HG03280 (cell line): ENCODE measurements around the gene NPSR1.
"Not testable (repeated sequence)": the region's sequence is repeated elsewhere in the genome, so short reads cannot be mapped to it uniquely, and the experiment has no call there.

Experiments
- ATAC-seq: cut with Tn5 transposase; IDR thresholded peaks from one replicate; pipeline ENCODE4 v1.9.1; 2021; ENCODE audit warnings: mild to moderate bottlenecking, moderate library complexity; ENCODE audit not compliant: unreplicated experiment

NPSR1 gene

DNA sequence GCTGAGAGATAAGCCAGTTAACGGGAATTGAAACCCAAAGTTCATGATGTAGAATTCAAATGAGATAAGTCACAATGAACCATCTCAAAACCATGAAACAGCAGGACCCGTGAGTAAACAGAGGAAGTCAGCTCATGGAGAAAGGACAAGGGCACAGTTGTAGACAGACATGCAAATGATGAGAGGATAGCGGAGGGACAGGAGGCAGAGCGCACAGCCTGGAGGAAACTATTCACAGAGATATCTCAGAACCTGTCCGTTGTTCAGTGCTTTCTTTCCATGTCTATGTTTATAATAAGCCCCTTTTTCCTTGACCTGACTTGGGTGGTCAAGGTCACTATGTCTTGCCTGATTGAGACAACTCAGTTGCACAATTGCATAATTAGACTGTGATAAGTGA, 208.2 kb downstream of the NPSR1 start:
- not testable (repeated sequence) for ATAC-seq

DNA sequence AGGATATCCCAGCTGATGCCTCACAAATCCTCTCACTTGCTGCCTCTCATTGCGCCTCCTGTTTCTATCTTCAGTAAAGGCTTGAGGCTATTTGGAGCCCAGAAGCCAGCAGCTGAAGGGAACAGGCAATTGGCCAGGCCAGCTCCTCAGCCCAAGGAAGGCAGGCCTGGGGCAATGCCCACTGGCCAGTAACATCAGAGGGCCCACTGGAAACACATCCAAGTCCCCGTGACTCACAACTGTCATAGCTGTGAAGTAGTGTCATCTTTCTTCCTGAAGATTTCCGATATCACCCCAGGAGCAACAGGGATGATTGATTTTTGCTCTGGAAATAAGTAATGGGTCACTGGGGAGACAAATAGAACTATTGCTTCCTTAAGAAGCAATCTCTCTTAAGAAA, 209.3 kb downstream of the NPSR1 start:
- not testable (repeated sequence) for ATAC-seq

DNA sequence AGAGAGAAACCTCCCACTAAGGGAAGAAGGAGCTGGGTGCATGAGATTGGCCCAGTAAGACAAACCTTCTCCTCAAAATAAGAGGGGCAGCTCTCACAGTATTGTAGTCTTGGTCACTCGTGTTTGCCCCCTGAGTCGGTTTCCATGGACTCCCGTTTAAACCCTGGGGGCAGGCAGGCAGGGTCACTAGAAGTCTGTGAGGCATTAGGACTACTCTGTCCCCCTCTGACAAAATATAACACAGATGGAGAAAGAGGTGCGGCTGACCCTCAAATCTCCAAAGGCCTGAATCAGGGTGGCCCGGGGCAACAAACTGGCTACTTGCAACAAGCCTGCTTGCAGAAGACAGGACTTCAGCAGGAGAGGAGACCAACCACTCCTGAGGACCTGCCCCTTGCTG, 210.6 kb downstream of the NPSR1 start:
- ATAC-seq, result not testable (repeated sequence)

DNA sequence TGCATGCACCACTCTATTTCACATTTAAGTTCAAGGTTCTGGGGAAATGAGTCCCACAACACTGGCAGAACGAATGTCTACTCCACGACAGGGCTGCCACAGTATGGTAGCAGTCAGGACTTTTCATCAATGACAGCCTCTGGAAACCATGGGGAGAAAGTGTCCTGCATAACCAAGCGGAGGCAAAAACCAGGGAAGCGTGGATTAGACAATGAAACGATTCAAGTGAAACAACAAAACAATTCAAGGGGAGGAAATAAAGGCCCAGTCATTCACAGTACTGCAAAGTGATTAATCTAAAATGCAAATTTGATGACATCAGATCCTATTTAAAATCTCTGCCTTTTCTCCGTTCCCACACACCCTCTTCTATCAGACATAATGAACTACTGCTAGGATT, 211.0 kb downstream of the NPSR1 start:
- ATAC-seq, result no peak

DNA sequence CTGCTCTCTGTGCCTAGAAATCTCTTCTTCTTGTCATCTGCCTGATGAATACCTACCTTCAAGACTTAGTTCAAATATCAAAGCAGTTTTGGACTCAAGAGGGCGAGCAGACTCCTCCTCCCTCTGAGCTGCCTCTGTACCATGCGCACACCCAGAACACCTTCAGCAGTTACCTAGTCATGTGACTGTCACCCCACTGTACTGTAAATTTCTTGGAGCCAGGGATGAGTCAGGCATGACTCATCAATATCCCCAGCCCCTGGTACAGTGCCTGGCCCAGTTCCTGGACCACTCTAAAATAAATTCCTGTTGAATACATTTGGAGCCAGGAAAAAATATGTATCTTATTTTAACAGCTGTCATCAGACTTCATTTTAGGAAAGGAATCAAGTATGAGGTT, 212.0 kb downstream of the NPSR1 start:
- not testable (repeated sequence) for ATAC-seq

DNA sequence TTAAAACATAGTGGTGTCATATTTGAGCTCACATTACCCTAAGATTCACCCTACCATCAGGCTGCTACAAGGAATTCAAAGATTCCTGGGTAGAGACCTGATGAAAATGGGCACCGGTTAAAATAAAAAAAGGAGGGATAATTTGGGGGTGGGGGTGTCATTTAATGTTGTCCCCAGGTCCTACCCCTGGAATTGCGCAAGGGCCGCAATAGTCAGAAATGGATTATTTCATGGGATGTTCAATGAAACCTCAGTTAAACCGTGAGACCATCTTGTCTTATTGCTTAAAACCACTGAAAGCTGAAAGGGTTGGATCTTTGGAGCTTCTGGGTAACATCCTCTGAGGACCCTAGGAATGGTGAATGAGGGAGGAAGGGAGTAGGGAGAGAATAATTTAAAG, 216.3 kb downstream of the NPSR1 start:
- ATAC-seq, result not testable (repeated sequence)

DNA sequence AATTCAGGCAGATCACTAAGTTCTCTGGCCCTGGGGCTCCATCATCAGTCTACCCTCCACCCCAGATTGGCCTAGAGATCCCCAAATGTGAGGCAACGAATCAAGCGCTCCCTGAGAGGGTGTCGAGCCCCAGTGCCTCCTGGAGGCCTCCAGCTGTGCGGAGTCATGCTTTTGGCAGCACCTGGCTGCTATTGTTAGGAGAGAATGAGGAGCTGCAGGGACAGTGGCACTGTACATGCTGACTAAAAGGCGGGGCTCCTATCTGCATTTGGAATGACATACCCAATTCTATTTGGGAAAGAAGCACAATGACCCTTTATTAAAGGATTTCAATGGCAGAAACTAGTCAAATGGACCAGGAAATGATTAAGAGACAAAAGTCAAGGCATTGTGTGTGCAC, 217.5 kb downstream of the NPSR1 start:
- ATAC-seq, result no peak

DNA sequence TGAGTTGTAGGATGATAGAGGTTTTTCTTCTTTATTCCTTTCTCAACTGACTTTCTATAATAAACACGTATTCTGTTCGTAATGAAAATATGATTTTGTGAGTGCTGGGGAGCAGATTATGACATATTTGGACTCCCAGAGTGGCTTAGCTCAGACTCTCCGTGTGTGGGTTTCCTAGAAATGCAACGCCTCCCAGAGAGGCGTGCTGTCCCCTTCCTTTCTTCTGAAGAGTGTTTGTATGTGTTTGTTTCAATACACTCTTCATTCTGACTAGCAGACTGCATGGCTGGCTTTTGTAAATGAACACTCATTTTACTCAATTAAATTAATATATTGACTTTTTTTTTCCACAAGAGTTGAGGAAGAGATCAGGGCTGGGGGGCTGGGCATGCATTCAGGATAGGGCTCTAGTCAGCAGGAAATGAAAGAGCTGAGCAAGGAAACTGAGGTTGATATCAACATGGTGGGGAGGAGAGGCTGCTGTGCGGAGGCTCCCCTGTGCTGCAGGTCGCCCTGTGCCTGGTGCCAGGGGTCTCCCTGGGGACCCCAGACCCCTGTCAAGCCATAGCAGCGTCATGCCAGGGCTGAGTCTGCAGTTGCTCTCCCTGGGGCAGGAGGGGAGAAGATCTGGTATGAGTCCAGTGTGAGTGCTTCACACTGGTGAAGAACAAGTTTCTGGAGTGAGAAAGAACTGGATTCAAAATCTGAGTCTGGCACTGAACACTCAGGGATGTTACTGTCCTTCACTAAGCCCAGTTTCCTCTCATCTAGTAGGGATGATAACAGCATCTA, 221.1 kb downstream of the NPSR1 start:
- ATAC-seq, result not testable (repeated sequence)

DNA sequence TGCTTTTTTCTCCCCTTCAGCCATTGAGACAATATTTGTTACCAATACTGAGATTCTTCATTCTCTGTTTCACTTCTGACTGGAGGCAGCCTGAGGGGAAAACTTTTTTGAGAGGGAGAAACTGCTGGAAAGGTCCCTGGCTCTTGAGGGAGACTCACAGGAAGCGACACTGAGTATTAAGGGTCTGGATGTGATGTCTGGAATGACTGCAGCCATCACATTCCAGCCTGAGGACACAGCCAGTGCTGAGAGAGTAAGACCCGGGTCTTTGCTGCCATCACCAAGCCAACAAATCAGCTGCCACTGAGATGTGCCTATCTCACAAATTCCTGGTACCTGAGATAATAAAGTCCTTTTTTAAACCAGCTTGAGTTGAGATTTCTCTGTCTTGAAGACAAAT, 221.9 kb downstream of the NPSR1 start:
- no peak for ATAC-seq

DNA sequence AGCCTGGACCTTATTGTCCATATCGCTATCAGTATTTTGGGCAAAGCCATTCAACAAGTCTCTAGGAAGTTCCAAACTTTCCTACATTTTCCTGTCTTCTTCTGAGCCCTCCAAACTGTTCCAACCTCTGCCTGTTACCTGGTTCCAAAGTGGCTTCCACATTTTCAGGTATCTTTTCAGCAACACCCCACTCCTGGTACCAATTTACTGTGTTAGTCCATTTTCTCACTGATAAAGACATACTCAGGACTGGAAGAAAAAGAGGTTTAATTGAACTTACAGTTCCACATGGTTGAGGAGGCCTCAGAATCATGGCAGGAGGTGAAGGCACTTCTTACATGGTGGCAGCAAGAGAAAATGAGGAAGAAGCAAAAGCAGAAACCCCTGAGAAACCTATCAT, 225.8 kb downstream of the NPSR1 start:
- ATAC-seq, result not testable (repeated sequence)

DNA sequence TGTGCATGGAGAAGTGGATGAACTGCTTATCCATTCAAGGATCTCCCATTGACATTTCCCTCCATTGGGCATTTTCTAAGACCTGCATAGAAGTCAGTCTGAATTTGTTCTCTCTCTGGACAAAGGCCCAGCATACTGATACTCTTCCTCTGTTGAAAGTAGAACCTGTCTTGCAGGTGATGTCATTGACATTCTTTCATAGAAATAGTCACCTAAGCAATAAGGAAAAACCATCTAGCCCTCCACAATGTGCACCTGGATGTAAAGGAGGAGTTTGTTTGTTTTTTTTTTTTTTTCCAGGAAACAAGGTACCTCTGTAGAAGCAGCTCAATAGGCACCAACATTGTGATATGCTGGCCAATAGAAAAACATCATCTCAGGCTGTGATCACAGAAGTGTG, 228.8 kb downstream of the NPSR1 start:
- ATAC-seq, result no peak

DNA sequence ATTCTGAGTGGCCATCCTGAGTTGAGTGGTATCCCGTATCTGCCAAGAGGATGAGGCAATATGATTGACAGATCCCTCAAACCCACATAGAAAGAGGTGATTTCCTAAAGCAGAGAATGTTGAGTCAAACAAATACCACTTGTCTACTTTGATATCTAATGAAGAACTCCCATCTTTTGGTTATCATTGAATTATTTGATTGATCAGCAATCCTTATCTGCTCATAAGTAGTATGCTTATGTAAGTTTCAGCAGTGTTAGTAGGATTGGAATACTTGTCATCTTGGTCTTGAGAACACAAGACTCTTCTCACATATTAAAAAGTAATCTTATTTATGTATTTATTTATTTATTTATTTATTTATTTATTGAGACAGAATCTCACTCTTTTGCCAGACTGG, 231.9 kb downstream of the NPSR1 start:
- no peak for ATAC-seq

DNA sequence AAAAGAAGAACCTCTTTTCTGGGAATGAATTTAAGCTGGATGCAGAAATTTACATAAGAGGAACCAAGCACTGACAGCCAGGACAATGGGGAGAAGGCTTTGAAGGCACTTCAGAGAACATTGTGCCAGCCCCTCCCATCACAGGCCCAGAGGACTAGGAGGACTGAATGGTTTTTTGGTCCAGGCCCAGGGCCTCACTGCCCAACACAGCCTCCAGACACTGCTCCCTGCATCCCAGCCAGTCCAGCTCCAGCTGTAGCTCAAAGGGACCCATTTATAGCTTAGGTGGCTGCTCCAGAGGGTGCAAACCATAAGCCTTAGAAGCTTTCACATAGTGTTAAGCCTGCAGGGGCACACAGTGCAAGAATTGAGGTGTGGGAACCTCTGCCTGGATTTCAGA, 237.2 kb downstream of the NPSR1 start:
- no peak for ATAC-seq
